DOHH2 (cell line): Measurements from ENCODE around the gene PTPRT.

Experiments used
- H3F3A ChIP-seq: fragments of 200-600 bp; sonication (generic), shearing (Covaris generic); 2 replicates; pipeline ENCODE4 v1.6.0; 2016; ENCODE audit warnings: antibody characterized with exemption, mild to moderate bottlenecking; ENCODE audit not compliant: control insufficient read depth, insufficient read depth
- H3K27ac ChIP-seq: fragments of 200-600 bp; sonication (generic); 2 replicates; pipeline ENCODE4 v1.5.1; 2014; ENCODE audit warnings: low read depth, mild to moderate bottlenecking, low read length, moderate library complexity
- H3K27me3 ChIP-seq: fragments of 200-600 bp; sonication (generic); 2 replicates; pipeline ENCODE4 v1.6.1; 2014; ENCODE audit warnings: mild to moderate bottlenecking, low read length, mixed read lengths; ENCODE audit not compliant: control insufficient read depth
- H3K36me3 ChIP-seq: fragments of 200-600 bp; sonication (generic); 2 replicates; pipeline ENCODE4 v1.6.1; 2014; ENCODE audit warnings: mild to moderate bottlenecking, low read length, moderate library complexity, mixed read lengths; ENCODE audit not compliant: control insufficient read depth
- H3K4me1 ChIP-seq: fragments of 200-600 bp; sonication (generic); 2 replicates; pipeline ENCODE4 v1.6.1; 2014; ENCODE audit warnings: mild to moderate bottlenecking, low read length, mixed read lengths; ENCODE audit not compliant: control insufficient read depth
- H3K4me2 ChIP-seq: fragments of 200-600 bp; sonication (generic); 2 replicates; pipeline ENCODE4 v1.6.0; 2014; ENCODE audit warnings: mild to moderate bottlenecking, low read length, moderate library complexity
- H3K4me3 ChIP-seq: fragments of 200-600 bp; sonication (generic); 2 replicates; pipeline ENCODE4 v1.5.1; 2014; ENCODE audit warnings: mild to moderate bottlenecking, low read length, mixed read lengths
- H3K79me2 ChIP-seq: fragments of 200-600 bp; sonication (generic); 2 replicates; pipeline ENCODE4 v1.6.1; 2014; ENCODE audit warnings: mild to moderate bottlenecking, low read length, mixed read lengths; ENCODE audit not compliant: control insufficient read depth
- H3K9me2 ChIP-seq: fragments of 200-600 bp; sonication (generic); replicated peaks from 2 replicates; pipeline ENCODE4 v1.6.1; 2014; ENCODE audit warnings: mild to moderate bottlenecking, low read length, mixed read lengths; ENCODE audit not compliant: control insufficient read depth
- H3K9me3 ChIP-seq: fragments of 200-600 bp; sonication (generic); 2 replicates; pipeline ENCODE4 v1.6.1; 2014; ENCODE audit warnings: antibody characterized with exemption, low read length, mixed read lengths; ENCODE audit not compliant: control insufficient read depth, insufficient read depth
- H4K20me1 ChIP-seq: fragments of 200-600 bp; sonication (generic); 2 replicates; pipeline ENCODE4 v1.6.0; 2014; ENCODE audit warnings: low read depth, mild to moderate bottlenecking, antibody characterized with exemption, low read length, moderate library complexity; ENCODE audit not compliant: control insufficient read depth, insufficient read depth
- CTCF ChIP-seq: fragments of 200-600 bp; sonication (generic); IDR thresholded peaks from one replicate; pipeline ENCODE4 v1.5.1; 2014; ENCODE audit warnings: antibody characterized with exemption, mild to moderate bottlenecking, low read depth, low read length; ENCODE audit not compliant: poor library complexity, severe bottlenecking
- EZH2phosphoT487 ChIP-seq: fragments of 200-600 bp; sonication (generic); IDR thresholded peaks from 2 replicates; pipeline ENCODE4 v1.6.1; 2017; ENCODE audit warnings: borderline replicate concordance, mild to moderate bottlenecking, antibody characterized with exemption, low read length, moderate library complexity, mixed read lengths

Gene PTPRT

GRCh38 chr20:43237651-43238168 is 48.0 kb upstream of the PTPRT start:
- Histone ChIP-seq H3K4me2 (no peak overlapping the region), H3K27me3 (no peaks in the 10 kb centered on the region), H3K79me2 (no peaks in the 10 kb centered on the region), H3K9me3 (no peaks in the 10 kb centered on the region), H3F3A (no peaks in the 10 kb centered on the region), H3K27ac (no peak overlapping the region), H3K36me3 (no peaks in the 10 kb centered on the region), H4K20me1 (no peaks in the 10 kb centered on the region), H3K9me2 (no peaks in the 10 kb centered on the region), H3K4me3 (no peak overlapping the region), H3K4me1 (no peaks in the 10 kb centered on the region)
- no peak for TF ChIP-seq EZH2phosphoT487
- TF ChIP-seq CTCF: no peak

- no peak overlapping the region for H3K4me2 ChIP-seq
- H3K4me1 ChIP-seq: no peaks in the 10 kb centered on the region
- H3K9me3 ChIP-seq: no peaks in the 10 kb centered on the region
- no peaks in the 10 kb centered on the region for H3K9me2 ChIP-seq
- H3K27me3 ChIP-seq: no peaks in the 10 kb centered on the region
- H3K79me2 ChIP-seq: no peaks in the 10 kb centered on the region
- H3K27ac ChIP-seq: no peak overlapping the region
- no peaks in the 10 kb centered on the region for H3F3A ChIP-seq
- no peak overlapping the region for H3K4me3 ChIP-seq
- no peaks in the 10 kb centered on the region for H4K20me1 ChIP-seq
- H3K36me3 ChIP-seq: no peaks in the 10 kb centered on the region
- no peak for TF ChIP-seq CTCF
- TF ChIP-seq EZH2phosphoT487: no peak
These were observed 46.3 kb upstream of the PTPRT start for GRCh38 chr20:43235998-43236397.

GRCh38 chr20:43231829-43232228 is 42.1 kb upstream of the PTPRT start:
- H4K20me1 ChIP-seq: no peaks in the 10 kb centered on the region
- no peak overlapping the region for H3K4me2 ChIP-seq
- no peaks in the 10 kb centered on the region for H3K9me3 ChIP-seq
- no peaks in the 10 kb centered on the region for H3K9me2 ChIP-seq
- H3F3A ChIP-seq: no peaks in the 10 kb centered on the region
- H3K36me3 ChIP-seq: no peaks in the 10 kb centered on the region
- TF ChIP-seq EZH2phosphoT487: no peak
- no peak for TF ChIP-seq CTCF
- no peaks in the 10 kb centered on the region for H3K27me3 ChIP-seq
- no peak overlapping the region for H3K27ac ChIP-seq
- H3K4me3 ChIP-seq: no peak overlapping the region
- H3K79me2 ChIP-seq: no peaks in the 10 kb centered on the region
- no peaks in the 10 kb centered on the region for H3K4me1 ChIP-seq

GRCh38 chr20:43229696-43230095 is 40.0 kb upstream of the PTPRT start:
- Histone ChIP-seq H3F3A (no peaks in the 10 kb centered on the region), H3K4me2 (no peak overlapping the region), H3K36me3 (no peaks in the 10 kb centered on the region), H3K27ac (no peak overlapping the region), H3K4me3 (no peak overlapping the region), H3K9me2 (no peaks in the 10 kb centered on the region), H3K9me3 (no peaks in the 10 kb centered on the region), H3K4me1 (no peaks in the 10 kb centered on the region), H3K79me2 (no peaks in the 10 kb centered on the region), H4K20me1 (no peaks in the 10 kb centered on the region), H3K27me3 (no peaks in the 10 kb centered on the region)
- TF ChIP-seq CTCF (no peak), EZH2phosphoT487 (no peak)
